ACC112 (cell line): ENCODE measurements around the gene GGA2.
"Not testable (repeated sequence)": the region's sequence is repeated elsewhere in the genome, so short reads cannot be mapped to it uniquely, and the experiment has no call there.

Experiments used
- H2AFZ ChIP-seq: fragments of 200-600 bp; sonication (generic); one replicate; pipeline ENCODE4 v1.6.0; 2017; ENCODE audit warnings: antibody characterized with exemption, low read length; ENCODE audit not compliant: unreplicated experiment
- H3K27ac ChIP-seq: fragments of 200-600 bp; sonication (generic); 2 replicates; pipeline ENCODE4 v1.5.1; 2014; ENCODE audit warnings: low read depth, mild to moderate bottlenecking, antibody characterized with exemption, low read length, moderate library complexity
- H3K27me3 ChIP-seq: fragments of 200-600 bp; sonication (generic); 2 replicates; pipeline ENCODE4 v1.6.1; 2014; ENCODE audit warnings: mild to moderate bottlenecking, antibody characterized with exemption, low read length, moderate library complexity, mixed read lengths; ENCODE audit not compliant: insufficient read depth
- H3K36me3 ChIP-seq: fragments of 200-600 bp; sonication (generic); 2 replicates; pipeline ENCODE4 v1.6.1; 2016; ENCODE audit warnings: mild to moderate bottlenecking, antibody characterized with exemption, low read length, moderate library complexity, mixed read lengths; ENCODE audit not compliant: insufficient read depth
- H3K4me1 ChIP-seq: fragments of 200-600 bp; sonication (generic); one replicate; pipeline ENCODE4 v1.6.1; 2016; ENCODE audit warnings: low read length, mixed read lengths; ENCODE audit not compliant: insufficient read depth, unreplicated experiment, control insufficient read depth
- H3K4me3 ChIP-seq: fragments of 200-600 bp; sonication (generic); 2 replicates; pipeline ENCODE4 v1.5.1; 2014; ENCODE audit warnings: mild to moderate bottlenecking, low read depth, low read length
- H3K79me2 ChIP-seq: fragments of 200-600 bp; sonication (generic); one replicate; pipeline ENCODE4 v1.6.0; 2016; ENCODE audit warnings: low read length; ENCODE audit not compliant: control insufficient read depth, unreplicated experiment, insufficient read depth

The GGA2 gene

GRCh38 chr16:23476289-23476688, 34.0 kb downstream of the GGA2 start:
- no peaks in the 10 kb centered on the region for H3K79me2 ChIP-seq
- H3K4me3 ChIP-seq, result no peak overlapping the region
- H3K27ac ChIP-seq, result no peak overlapping the region
- H3K4me1 ChIP-seq, result no peaks in the 10 kb centered on the region
- peaks cover 14% of the 10 kb centered on the region for H3K36me3 ChIP-seq
- H2AFZ ChIP-seq, result no peak overlapping the region
- no peaks in the 10 kb centered on the region for H3K27me3 ChIP-seq

DNA sequence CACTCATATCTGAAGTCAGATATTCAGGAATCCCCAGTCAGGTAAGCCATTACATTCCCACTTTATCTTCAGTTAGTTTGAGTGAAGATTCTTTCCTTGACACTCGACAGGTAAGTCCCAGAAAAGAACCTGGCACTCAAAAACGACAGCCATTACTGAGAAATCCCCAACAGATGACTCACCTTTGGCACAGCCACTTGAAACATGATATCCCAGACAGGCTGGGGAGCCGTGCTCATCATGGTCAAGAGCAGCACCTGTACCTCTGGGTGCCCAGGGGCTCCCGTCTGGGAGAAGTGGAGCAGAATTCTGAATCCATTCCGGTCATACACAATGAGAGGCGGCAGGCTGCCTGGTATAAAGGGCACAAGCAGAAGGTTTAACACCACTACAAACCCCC, 40.5 kb downstream of the GGA2 start:
- H3K4me1 ChIP-seq, result peaks cover 21% of the 10 kb centered on the region
- H3K79me2 ChIP-seq, result no peaks in the 10 kb centered on the region
- H3K27me3 ChIP-seq, result no peaks in the 10 kb centered on the region
- no peak overlapping the region for H3K4me3 ChIP-seq
- peaks cover 27% of the 10 kb centered on the region for H3K36me3 ChIP-seq
- H3K27ac ChIP-seq, result no peak overlapping the region
- H2AFZ ChIP-seq, result no peak overlapping the region

- no peak overlapping the region for H3K4me3 ChIP-seq
- peaks cover 21% of the 10 kb centered on the region for H3K4me1 ChIP-seq
- H3K27ac ChIP-seq, result peak overlapping the region; percentile 89
- H2AFZ ChIP-seq, result no peak overlapping the region
- no peaks in the 10 kb centered on the region for H3K27me3 ChIP-seq
- no peaks in the 10 kb centered on the region for H3K79me2 ChIP-seq
- H3K36me3 ChIP-seq, result peaks cover 24% of the 10 kb centered on the region
Measured at GRCh38 chr16:23466162-23466885, 44.0 kb downstream of the GGA2 start.

- H3K27ac ChIP-seq, result no peak overlapping the region
Measured at GRCh38 chr16:23465179-23465578, 45.1 kb downstream of the GGA2 start.

GRCh38 chr16:23464196-23464595, 46.1 kb downstream of the GGA2 start:
- H3K27ac ChIP-seq, result no peak overlapping the region
- H2AFZ ChIP-seq, result no peak overlapping the region
- no peak overlapping the region for H3K4me3 ChIP-seq
- no peaks in the 10 kb centered on the region for H3K79me2 ChIP-seq
- H3K36me3 ChIP-seq, result peaks cover 19% of the 10 kb centered on the region
- no peaks in the 10 kb centered on the region for H3K27me3 ChIP-seq
- peaks cover 14% of the 10 kb centered on the region for H3K4me1 ChIP-seq

More at GRCh38 chr16:23465179-23465578, 45.1 kb downstream of the GGA2 start:
- H3K27me3 ChIP-seq, result no peaks in the 10 kb centered on the region
- H3K36me3 ChIP-seq, result peaks cover 24% of the 10 kb centered on the region
- no peak overlapping the region for H2AFZ ChIP-seq
- H3K4me3 ChIP-seq, result no peak overlapping the region
- no peaks in the 10 kb centered on the region for H3K79me2 ChIP-seq
- peaks cover 20% of the 10 kb centered on the region for H3K4me1 ChIP-seq

- peaks cover 14% of the 10 kb centered on the region for H3K4me1 ChIP-seq
- H3K36me3 ChIP-seq, result peaks cover 13% of the 10 kb centered on the region
- H3K4me3 ChIP-seq, H3K27ac ChIP-seq, H3K79me2 ChIP-seq, H3K27me3 ChIP-seq, H2AFZ ChIP-seq: not testable (repeated sequence)
Measured at GRCh38 chr16:23462994-23463393, 47.3 kb downstream of the GGA2 start.

- Histone ChIP-seq H3K4me3 (peak overlapping the region; percentile 92), H3K79me2 (peaks cover 22% of the 10 kb centered on the region), H3K4me1 (peaks cover 8% of the 10 kb centered on the region), H2AFZ (peak overlapping the region; percentile 82), H3K36me3 (no peaks in the 10 kb centered on the region), H3K27me3 (no peaks in the 10 kb centered on the region), H3K27ac (peak overlapping the region; percentile 14; the same call in 1 of the 2 replicates)
Measured at GRCh38 chr16:23453338-23454052, 56.8 kb downstream of the GGA2 start.

DNA sequence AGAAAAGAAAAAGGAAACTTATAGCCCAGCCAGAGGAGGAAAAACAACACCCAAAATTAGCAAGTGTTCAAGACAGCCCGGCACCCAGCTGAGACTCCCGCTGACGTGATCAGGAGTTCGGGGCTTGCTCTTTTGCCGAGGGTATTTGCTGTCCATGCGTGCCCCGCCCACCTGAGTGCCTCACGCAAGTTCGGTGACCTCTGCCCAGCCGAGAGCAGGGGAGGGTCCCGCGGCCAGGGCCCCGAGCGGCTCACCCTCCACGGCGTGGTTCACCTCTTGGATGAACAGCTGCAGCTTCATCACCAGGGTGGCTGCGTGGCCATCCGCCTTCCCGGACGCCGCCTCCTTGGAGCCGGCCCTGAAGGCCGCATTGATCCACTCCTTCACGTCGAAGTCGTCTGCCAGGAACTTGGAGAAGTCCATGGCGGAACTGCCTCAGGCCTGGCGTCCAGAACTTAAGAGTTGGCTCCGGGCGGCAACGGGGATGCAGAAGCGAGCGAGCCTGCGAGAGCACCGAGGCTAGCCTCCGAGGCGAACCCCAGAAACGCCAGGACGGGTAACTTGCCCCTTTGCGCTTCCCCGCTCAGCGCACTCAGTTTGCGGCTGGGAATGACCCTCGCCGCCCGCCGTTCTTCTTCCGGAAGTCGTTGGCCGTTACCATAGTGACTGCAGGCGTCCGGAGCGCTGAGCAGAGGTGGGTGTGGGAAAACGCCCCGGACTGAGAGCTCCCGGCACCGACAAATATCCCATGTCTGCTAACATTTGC, 57.5 kb downstream of the GGA2 start, which contains the start of gene COG7:
Gene COG7, minus strand, starts transcription at position 618 of the 766 bp plus-strand sequence. Its CDS starts 195 bp downstream, at position 423.
- Histone ChIP-seq H3K4me1 (peaks cover 8% of the 10 kb centered on the region), H3K79me2 (peaks cover 22% of the 10 kb centered on the region), H3K36me3 (no peaks in the 10 kb centered on the region), H3K27ac (peak within 1 kb of the TSS; percentile 27), H3K4me3 (peak within 1 kb of the TSS; percentile 92), H2AFZ (peak within 1 kb of the TSS; percentile 94), H3K27me3 (no peaks in the 10 kb centered on the region)

DNA sequence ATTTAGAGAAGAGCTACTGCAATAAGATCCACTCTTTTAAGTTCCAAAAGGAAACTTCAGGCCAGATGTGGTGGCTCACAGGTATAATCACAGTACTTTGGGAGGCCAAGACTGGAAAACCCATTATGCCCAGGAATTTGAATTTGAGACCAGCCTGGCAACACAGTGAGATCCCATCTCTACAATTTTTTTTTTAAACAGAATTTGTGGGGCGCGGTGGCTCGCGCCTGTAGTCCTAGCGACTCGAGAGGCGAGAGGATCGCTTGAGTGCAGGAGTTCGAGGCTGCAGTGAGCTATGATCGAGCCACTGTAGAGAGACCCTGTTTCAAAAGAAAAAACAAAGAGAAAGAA, 58.1 kb downstream of the GGA2 start:
- peaks cover 22% of the 10 kb centered on the region for H3K79me2 ChIP-seq
- no peak overlapping the region for H3K27ac ChIP-seq
- no peaks in the 10 kb centered on the region for H3K36me3 ChIP-seq
- H3K4me3 ChIP-seq, result peak overlapping the region; percentile 92
- H3K27me3 ChIP-seq, result no peaks in the 10 kb centered on the region
- peaks cover 8% of the 10 kb centered on the region for H3K4me1 ChIP-seq
- peak overlapping the region; percentile 94 for H2AFZ ChIP-seq

GRCh38 chr16:23448392-23448791, 61.9 kb downstream of the GGA2 start:
- Histone ChIP-seq H3K27ac (no peak overlapping the region), H3K4me3 (no peak overlapping the region), H3K27me3 (no peaks in the 10 kb centered on the region), H2AFZ (no peak overlapping the region), H3K36me3 (peaks cover 4% of the 10 kb centered on the region; the same call in 1 of the 2 replicates), H3K79me2 (peaks cover 20% of the 10 kb centered on the region), H3K4me1 (peaks cover 8% of the 10 kb centered on the region)
